ENCODE results near the gene TMOD2.

TMOD2 gene

GRCh38 chr15:51736751-51737521, 14.5 kb upstream of the TMOD2 start:
- DNase-seq, result peak; percentile 38 to 63

GRCh38 chr15:51737522-51738305, 13.7 kb upstream of the TMOD2 start, which contains the start of gene LYSMD2:
TSS of gene LYSMD2 (minus strand) at chr15:51737655. CDS start at chr15:51737622, 33 bp downstream.
- peak; percentile 48 to 73 for DNase-seq

- DNase-seq, result no peak
Measured at GRCh38 chr15:51738553-51738952, 12.8 kb upstream of the TMOD2 start.

GRCh38 chr15:51739061-51739712, 12.2 kb upstream of the TMOD2 start:
- DNase-seq, result no peak

- DNase-seq, result no peak
Measured at GRCh38 chr15:51749307-51749706, 2.1 kb upstream of the TMOD2 start.

GRCh38 chr15:51750186-51750585, 1.2 kb upstream of the TMOD2 start:
- DNase-seq, result no peak

GRCh38 chr15:51751697-51752683, 593 bp downstream of the TMOD2 start:
- DNase-seq, result no peak

GRCh38 chr15:51752888-51753287, 1.5 kb downstream of the TMOD2 start:
- no peak for DNase-seq

GRCh38 chr15:51754267-51754666, 2.9 kb downstream of the TMOD2 start:
- DNase-seq, result no peak

- no peak for DNase-seq
Measured at GRCh38 chr15:51755790-51756189, 4.4 kb downstream of the TMOD2 start.

- no peak for DNase-seq
Measured at GRCh38 chr15:51756482-51756881, 5.1 kb downstream of the TMOD2 start.

GRCh38 chr15:51757450-51757849, 6.1 kb downstream of the TMOD2 start:
- DNase-seq, result no peak

GRCh38 chr15:51758645-51759044, 7.2 kb downstream of the TMOD2 start:
- no peak for DNase-seq

- DNase-seq, result peak in 1 of 2 donors; percentile 26
Measured at GRCh38 chr15:51759557-51760070, 8.2 kb downstream of the TMOD2 start.

GRCh38 chr15:51760805-51761204, 9.4 kb downstream of the TMOD2 start:
- DNase-seq, result no peak

GRCh38 chr15:51765751-51766150, 14.4 kb downstream of the TMOD2 start:
- no peak for DNase-seq

GRCh38 chr15:51766341-51766740, 14.9 kb downstream of the TMOD2 start:
- no peak for DNase-seq

- DNase-seq, result peak; percentile 8 to 11
Measured at GRCh38 chr15:51768018-51768417, 16.6 kb downstream of the TMOD2 start.

- DNase-seq, result no peak
Measured at GRCh38 chr15:51770902-51771301, 19.5 kb downstream of the TMOD2 start.

- no peak for DNase-seq
Measured at GRCh38 chr15:51771773-51772172, 20.4 kb downstream of the TMOD2 start.

- no peak for DNase-seq
Measured at GRCh38 chr15:51774916-51775315, 23.5 kb downstream of the TMOD2 start.

All from CD4-positive, alpha-beta T cell treated with Interferon alpha-2 for 1 hour (primary cell).